GM18526 (cell line): ENCODE data around the gene CLHC1.

Source experiments
- POLR2A ChIP-seq: IDR thresholded peaks from 3 replicates; pipeline ENCODE4 v1.6.1; 2011; ENCODE audit not compliant: insufficient read length; ENCODE audit errors: extremely low read depth

The CLHC1 gene

DNA sequence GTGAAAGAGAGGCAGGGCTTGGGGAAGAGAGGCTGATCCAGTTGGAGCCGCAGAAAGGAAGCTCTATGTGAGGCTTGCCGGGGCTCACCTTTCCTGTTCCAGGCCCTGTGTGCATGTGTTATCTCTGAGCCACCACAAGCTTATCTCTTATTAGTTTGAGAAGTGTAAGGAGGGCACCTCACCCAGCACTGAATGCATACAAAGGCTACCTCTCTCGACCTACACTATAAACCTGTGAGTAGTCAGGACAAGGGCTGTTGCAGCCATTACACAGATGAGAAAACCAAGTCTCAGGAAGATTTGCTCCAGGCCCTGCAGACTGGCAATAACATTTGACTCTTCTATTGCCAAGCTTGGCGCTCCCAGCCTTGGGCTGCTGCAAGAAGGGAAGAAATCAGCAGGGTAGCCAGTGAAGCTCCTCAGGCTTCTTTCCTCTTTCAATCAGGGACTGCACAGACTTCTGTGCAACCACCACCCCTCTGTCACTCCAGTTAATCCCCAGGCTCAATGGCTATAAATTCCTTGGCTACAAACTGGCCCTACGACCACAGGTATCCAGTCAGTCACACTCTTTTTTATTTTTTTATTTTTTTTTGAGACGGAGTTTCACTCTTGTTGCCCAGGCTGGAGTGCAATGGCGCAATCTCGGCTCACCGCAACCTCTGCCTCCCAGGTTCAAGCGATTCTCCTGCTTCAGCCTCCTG is 73.8 kb downstream of the CLHC1 start:
- TF ChIP-seq POLR2A: no peak

DNA sequence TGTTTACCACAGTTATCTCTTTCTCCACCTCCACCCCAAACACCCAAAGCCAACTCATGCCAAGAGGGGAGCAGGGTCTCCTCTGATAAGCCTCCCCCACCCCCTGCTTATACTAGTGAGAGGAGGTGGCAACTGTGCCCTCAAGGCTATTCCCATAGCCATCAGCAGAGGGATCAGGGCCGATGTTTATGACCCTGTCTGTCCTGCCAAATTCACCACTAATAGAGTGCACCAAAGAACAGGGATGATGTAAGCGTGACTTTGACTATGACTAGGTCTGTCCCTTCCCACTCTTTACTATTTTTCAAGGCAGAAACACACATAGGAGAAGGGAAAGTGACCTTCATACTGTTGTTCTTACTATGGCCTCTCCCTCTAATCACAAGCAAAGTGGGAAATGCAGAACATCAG is 74.6 kb downstream of the CLHC1 start:
- no peak for TF ChIP-seq POLR2A

DNA sequence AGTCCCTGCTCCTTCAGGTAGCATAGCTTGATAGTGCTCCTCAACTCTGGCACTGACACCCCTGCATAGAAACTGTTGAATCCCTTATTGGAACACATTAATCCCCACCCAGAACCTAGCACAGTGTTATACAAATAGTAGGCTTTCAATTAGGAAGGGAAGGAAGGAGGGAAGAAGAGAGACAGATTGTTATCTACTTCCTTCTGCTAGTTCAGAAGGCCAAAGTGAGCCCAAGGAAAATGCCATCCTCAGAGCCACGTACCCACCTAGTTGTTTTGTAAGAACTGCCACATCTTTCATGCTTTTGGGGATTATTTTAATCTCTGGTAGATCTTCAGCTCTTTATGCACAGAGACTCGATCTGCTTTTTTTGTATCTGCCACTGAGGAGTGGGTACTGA is 75.1 kb downstream of the CLHC1 start:
- no peak for TF ChIP-seq POLR2A

DNA sequence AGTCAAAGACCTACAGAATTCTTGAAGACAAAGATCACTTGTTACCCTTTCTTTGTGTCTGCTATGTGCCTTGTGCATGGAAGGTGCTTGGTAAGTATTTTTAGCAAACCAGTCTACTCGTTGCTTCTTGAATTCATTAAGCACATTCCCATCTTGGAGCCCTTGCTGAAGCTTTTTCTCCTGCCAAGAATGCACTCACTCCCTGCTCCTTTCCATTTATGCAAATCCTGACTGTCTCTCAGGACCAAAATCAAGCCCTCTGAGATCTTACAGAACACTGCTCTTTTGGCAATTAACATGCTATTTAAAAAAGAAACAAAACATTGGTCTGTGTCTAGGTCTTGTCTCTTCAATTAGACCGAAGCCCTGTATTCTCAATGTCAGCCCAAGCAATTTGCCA is 75.8 kb downstream of the CLHC1 start:
- TF ChIP-seq POLR2A: no peak

DNA sequence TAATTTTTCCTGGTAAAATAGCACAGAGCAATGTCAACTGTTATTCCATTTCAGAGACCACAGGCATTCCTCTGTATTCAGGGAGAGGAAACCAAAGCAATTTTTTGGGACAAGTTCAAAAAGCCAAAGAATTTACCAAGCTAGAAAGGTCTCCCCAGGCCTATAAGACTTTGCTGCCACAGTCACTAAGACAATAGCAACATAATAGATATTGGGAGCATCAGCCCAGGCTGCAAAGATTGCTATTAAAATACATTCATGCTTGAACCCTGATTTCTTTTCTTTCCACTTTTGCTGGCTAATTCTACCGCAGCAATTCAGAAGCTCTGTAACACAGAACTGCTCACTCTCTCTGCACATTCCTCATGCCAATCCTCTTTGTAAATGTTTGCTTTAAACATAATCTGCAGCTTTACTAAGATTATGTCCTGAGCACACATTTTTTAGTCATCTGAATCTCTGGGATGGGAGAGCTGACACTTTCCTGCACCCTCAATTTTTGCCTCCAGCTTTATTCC is 76.3 kb downstream of the CLHC1 start:
- TF ChIP-seq POLR2A: no peak

DNA sequence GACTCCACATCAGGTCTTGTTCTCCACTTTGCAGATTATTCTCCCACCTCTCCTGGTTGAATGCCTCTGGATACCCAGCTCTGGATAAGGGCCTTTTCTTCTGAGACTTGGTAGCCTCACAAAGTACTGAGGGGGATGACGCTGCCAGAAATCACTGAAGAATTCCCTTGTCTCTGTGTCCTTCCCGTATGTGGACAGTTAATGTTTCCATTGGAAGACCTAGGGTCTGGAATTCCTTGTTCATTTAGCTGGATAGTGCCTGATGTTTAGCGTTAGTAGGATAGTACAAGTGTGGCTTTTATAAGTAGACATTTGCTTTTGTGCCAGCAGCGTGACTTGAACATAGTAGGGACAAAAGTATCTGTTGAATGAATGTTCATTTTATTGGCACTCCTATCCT is 76.9 kb downstream of the CLHC1 start:
- TF ChIP-seq POLR2A: no peak

DNA sequence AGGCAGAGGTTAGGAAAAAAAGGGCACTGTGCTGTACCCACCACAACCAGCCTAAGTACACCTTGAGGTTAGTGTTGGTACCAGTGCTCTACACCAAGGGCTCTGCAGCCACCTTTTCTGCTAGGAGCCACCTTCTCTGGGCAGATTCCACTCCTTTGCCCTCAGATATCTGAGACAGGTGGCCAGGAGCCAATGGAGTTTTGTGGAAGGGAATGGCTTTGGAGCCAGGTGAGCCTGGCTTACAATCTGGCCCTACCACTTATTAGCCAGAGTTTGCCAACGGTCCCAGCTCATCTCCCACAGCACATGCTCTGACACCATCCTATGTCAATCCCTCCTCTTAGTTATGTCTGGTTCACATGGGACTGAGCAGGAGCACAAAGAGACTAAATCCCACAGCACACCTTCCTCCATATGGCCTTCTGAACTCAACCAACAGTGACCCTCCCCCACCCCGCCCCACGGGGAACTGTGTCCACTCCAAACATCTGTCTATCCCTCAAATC is 77.5 kb downstream of the CLHC1 start:
- TF ChIP-seq POLR2A: no peak

DNA sequence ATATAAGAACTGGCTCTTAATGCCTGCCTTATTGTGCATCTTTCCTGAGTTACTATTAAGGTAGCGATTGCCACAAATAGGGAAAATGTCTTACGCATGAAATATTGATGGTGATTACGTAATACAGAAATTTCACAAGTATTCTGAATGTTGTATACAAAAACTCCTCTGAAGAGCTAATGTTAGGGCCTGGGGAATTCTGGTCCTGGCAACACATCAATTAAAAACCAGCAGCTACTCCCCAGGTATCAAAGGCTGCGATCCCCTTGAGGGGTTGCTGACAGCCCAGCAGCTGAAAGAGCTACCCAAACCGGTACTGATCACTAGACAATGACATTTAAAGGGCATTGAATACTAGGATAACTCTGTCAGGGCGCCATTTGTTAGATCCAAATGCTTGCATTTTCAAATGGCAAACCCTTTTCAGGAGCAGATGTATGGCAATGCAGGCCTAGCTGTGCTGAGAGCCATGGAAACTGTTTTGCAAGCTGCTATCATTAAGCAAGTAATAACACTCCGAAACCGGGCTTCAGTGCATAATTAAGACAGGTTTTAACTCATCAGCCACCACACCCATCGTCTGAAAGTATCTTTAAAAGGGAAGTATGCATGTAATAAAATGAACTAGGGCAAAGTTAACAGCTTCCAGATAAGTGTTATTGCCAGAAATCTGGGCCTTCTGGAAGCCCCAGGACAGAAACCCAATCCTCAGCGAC is 78.4 kb downstream of the CLHC1 start:
- no peak for TF ChIP-seq POLR2A

DNA sequence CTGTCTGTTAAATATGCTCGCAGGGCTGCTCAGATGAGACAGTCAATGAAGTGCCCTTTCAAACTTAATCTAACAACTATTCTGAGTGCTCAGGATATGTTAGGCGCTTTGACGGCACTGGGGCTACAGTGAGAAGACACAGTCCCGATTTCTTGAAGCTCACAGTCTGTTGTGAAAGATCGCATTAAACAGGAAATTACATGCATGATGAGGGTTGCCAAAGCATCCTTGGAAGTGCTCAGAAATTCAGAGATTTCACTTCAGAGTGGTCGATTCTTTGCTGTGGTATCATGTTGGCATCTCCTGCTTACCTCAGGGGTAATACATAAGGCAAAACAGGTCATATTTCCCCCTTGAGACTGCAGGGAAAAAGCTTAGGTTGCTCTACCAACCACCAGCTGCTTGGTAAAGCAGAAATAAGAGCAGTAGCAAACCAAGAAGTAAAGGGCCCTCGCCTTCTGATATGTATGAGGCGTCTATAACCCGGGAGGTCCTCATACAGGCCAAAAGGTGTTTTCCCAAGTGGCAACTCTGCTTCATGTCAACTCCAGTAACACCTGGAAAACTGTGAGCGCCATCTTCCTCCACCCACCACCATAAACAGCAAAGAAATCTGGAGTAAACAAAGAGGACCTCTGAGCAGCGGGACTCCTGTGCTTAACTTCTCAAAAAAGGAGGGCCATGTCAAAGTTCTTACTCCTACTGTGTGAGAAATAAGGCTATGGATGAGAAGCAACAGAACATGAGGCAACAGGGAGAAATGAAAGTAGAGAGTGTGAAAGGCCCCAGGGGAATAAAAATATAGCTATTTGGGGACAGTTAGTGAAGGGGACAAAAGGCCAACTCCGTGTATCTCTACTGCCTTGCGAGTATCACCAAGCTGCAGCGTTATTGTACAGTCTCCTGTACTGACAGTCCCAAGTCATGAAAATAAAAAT is 79.3 kb downstream of the CLHC1 start:
- no peak for TF ChIP-seq POLR2A

DNA sequence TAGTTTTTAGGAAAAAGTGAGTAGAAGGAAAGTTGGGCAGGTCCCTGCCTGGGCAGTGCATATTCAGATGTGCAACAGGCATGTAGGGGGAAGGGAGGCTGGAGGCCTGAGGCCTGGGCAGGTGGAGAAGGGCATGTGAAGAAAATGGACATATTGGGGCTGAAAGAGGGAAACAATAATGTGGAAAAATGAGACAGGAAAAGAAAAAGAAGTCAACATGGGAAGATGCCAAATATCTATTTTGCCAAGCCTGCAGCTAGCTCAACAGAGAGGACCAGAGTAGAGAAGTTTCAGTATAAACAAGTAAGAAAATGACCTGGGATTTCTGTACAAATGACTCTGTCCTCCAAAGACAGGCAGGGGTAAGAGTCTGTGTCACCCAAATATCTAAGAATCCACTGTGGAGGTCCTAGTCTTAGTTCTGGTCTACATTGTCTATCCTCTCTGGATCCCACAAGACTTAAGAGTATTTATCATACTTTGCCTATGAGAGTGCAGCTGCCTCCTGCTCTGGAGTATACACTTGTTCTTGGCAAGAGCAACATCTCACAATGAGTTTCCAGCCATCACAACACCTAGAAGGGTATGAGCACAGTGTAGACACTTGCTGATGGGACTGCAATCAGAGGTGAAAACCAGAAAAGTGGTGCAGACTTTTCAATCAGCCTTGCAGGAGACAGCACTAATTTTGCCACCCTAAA is 80.2 kb downstream of the CLHC1 start:
- no peak for TF ChIP-seq POLR2A

DNA sequence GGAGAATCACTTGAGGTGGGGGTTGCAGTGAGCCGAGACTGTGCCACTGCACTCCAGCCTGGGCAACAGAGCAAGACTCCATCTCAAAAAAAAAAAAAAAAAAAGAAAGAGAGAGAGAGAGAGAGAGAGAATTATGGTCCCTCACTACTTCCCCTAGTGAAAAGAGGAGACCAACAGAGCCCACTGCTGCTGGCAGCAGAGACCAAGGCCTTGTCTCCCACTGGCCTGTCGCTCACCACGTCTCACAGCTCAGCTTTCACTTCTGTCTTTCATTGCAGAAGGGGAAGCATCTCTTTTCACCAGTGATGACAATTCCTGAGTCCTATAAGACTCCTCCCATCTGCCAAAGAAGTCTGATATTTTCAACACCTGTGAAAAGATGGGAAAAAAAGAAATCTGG is 81.3 kb downstream of the CLHC1 start:
- TF ChIP-seq POLR2A: no peak

DNA sequence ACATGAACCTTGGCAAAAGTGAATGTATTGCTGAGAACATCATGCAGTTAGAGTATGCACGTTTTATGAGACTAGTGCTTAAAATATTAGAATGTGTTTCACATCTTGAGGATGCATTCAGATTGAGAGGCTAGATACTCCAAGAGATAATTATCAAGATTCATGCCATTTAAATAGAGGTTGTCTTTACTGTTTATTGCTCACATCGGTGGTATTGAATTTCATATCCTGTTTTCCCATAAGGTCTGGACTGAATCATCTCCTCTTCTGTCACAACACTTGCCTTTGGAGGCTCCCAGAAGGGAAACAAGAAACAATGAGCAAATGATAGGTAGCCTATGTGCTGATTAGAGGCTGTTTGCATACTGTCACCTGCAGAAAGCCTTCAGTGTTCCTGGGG is 83.8 kb downstream of the CLHC1 start:
- no peak for TF ChIP-seq POLR2A

DNA sequence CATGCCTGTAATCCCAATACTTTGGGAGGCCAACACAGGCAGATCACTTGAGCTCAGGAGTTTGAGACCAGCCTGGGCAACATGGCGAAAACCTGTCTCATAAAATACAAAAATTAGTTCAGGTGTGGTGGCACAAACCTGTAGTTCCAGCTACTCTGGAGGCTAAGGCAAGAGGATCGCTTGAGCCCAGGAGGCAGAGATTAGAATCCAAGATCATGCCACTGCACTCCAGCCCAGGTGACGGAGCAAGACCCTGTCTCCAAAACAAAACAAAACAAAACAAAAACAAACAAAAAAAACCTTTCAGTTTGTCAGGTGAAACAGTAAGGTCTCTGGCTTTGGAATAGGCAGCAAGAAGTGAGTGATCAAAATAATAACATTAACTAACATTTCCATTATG is 84.6 kb downstream of the CLHC1 start:
- TF ChIP-seq POLR2A: no peak

DNA sequence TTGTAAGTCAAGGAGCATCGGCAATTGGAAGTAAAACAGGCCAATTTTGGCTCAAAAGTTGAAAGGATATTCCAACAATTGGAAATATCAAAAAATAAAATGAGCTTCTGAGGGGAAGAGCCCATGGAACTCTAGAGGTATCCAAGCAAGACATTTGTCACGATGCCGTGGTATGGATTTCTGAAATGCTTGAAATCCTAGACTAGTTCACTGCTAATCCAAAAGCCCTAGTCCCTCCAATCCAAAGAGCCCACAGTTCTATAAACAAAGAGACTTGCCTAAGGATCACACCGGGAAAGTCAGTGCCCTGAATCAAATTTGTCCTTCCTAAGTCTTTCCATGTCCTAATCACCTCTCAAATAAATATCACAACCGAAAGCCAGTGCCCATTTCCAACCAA is 85.1 kb downstream of the CLHC1 start:
- TF ChIP-seq POLR2A: no peak

DNA sequence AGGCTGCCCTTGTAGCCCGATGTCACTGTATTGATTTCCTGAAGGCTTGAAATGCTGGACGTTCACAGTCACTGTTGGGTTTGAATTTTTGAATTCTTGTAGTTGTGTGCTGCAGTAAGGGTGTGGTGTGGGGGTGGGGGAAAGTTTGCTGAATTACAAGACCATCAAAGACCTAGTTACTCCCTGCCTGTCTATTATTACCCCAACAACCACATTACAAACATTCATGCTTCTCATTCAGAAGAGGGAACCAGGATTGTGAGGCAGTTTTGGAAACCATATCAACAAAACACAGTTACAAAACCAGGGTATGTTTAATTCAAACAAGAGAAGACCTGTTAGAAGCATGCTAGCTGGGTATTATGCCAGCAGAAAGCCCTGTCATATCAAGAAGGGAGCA is 85.8 kb downstream of the CLHC1 start:
- TF ChIP-seq POLR2A: no peak
